Measurements from ENCODE around the gene MOB4. TPM values are rescaled to one million over a fixed set of nuclear protein-coding genes. Genes with fewer than 3 reads are reported as not detected.
A peak's percentile ranks its signal among the peaks of the same experiment; 100 is the strongest.
"Not testable (repeated sequence)": the region's sequence is repeated elsewhere in the genome, so short reads cannot be mapped to it uniquely, and the experiment has no call there.

Gene MOB4
- total RNA-seq, 6 experiments from 2014 or later, result 30.1 to 38.6 (median 34.4) TPM

GRCh38 chr2:197575987-197576386 is 60.1 kb downstream of the MOB4 start:
- H3K27me3 Mint-ChIP-seq (ENCODE audit: insufficient read depth), result peaks cover 2% of the 10 kb centered on the region; the same call in 1 of the 2 replicates
- peaks cover 22% of the 10 kb centered on the region for H3K4me1 Mint-ChIP-seq (ENCODE audit: low read depth)
- no peak for TF ChIP-seq CTCF (IDR thresholded peaks at IDR 0.05)
- peak; percentile 1 for DNase-seq
- peaks cover 30% of the 10 kb centered on the region for H3K36me3 Mint-ChIP-seq (ENCODE audit: low read depth)
- H3K9me3 Mint-ChIP-seq, result peaks cover 16% of the 10 kb centered on the region
- peak overlapping the region; percentile 19; the same call in 1 of the 2 replicates for H3K27ac Mint-ChIP-seq
- no peak overlapping the region for H3K4me3 Mint-ChIP-seq

- H3K27ac Mint-ChIP-seq, result no peak overlapping the region
- H3K27me3 Mint-ChIP-seq (ENCODE audit: insufficient read depth), result peaks cover 2% of the 10 kb centered on the region; the same call in 1 of the 2 replicates
- TF ChIP-seq CTCF (IDR thresholded peaks at IDR 0.05), result no peak
- H3K36me3 Mint-ChIP-seq (ENCODE audit: low read depth), result peaks cover 30% of the 10 kb centered on the region
- no peak overlapping the region for H3K4me3 Mint-ChIP-seq
- peak; percentile 43 for DNase-seq
- peaks cover 16% of the 10 kb centered on the region for H3K9me3 Mint-ChIP-seq
- peaks cover 15% of the 10 kb centered on the region for H3K4me1 Mint-ChIP-seq (ENCODE audit: low read depth)
Observed at GRCh38 chr2:197576631-197577030, 60.8 kb downstream of the MOB4 start.

- Mint-ChIP-seq H3K36me3 (ENCODE audit: low read depth) (peaks cover 24% of the 10 kb centered on the region), H3K27ac (no peak overlapping the region), H3K27me3 (ENCODE audit: insufficient read depth) (peaks cover 2% of the 10 kb centered on the region; the same call in 1 of the 2 replicates), H3K4me3 (no peak overlapping the region), H3K4me1 (ENCODE audit: low read depth) (peaks cover 7% of the 10 kb centered on the region), H3K9me3 (peaks cover 16% of the 10 kb centered on the region)
- DNase-seq, result no peak
- no peak for TF ChIP-seq CTCF (IDR thresholded peaks at IDR 0.05)
Observed at GRCh38 chr2:197577446-197577845, 61.6 kb downstream of the MOB4 start.

- not testable (repeated sequence) for H3K4me1 Mint-ChIP-seq (ENCODE audit: low read depth); H3K4me3 Mint-ChIP-seq; DNase-seq; H3K27me3 Mint-ChIP-seq (ENCODE audit: insufficient read depth); H3K27ac Mint-ChIP-seq
- Mint-ChIP-seq H3K36me3 (ENCODE audit: low read depth) (peaks cover 16% of the 10 kb centered on the region), H3K9me3 (peaks cover 11% of the 10 kb centered on the region)
Observed at GRCh38 chr2:197578294-197578693, 62.4 kb downstream of the MOB4 start.

- H3K27ac Mint-ChIP-seq; H3K27me3 Mint-ChIP-seq (ENCODE audit: insufficient read depth): not testable (repeated sequence)
Observed at GRCh38 chr2:197580166-197580565, 64.3 kb downstream of the MOB4 start.

GRCh38 chr2:197587255-197587654 is 71.4 kb downstream of the MOB4 start:
- H3K27ac Mint-ChIP-seq; H3K27me3 Mint-ChIP-seq (ENCODE audit: insufficient read depth); H3K36me3 Mint-ChIP-seq (ENCODE audit: low read depth); DNase-seq; H3K4me3 Mint-ChIP-seq; H3K9me3 Mint-ChIP-seq; H3K4me1 Mint-ChIP-seq (ENCODE audit: low read depth): not testable (repeated sequence)

More at GRCh38 chr2:197580166-197580565, 64.3 kb downstream of the MOB4 start:
- not testable (repeated sequence) for DNase-seq; H3K9me3 Mint-ChIP-seq; H3K4me3 Mint-ChIP-seq; H3K4me1 Mint-ChIP-seq (ENCODE audit: low read depth); H3K36me3 Mint-ChIP-seq (ENCODE audit: low read depth)

- H3K4me1 Mint-ChIP-seq (ENCODE audit: low read depth), result no peaks in the 10 kb centered on the region
- TF ChIP-seq CTCF (IDR thresholded peaks at IDR 0.05), result no peak
- peaks cover 3% of the 10 kb centered on the region; the same call in 1 of the 2 replicates for H3K27me3 Mint-ChIP-seq (ENCODE audit: insufficient read depth)
- DNase-seq, result no peak
- H3K36me3 Mint-ChIP-seq (ENCODE audit: low read depth), result no peaks in the 10 kb centered on the region
- H3K9me3 Mint-ChIP-seq, result peaks cover 4% of the 10 kb centered on the region; the same call in 1 of the 2 replicates
- no peak overlapping the region for H3K4me3 Mint-ChIP-seq
- no peak overlapping the region for H3K27ac Mint-ChIP-seq
Observed at GRCh38 chr2:197591339-197592072, 75.6 kb downstream of the MOB4 start.
